Sigmoid colon (tissue), 3 donors: Measurements from ENCODE around the gene NELFA.
"Not testable (repeated sequence)": the region's sequence is repeated elsewhere in the genome, so short reads cannot be mapped to it uniquely, and the experiment has no call there.

ENCODE experiments used
- POLR2A ChIP-seq, 2 donors: fragments of 450-650 bp; IDR thresholded peaks; one replicate each; pipeline ENCODE4 v1.6.1; 2016; ENCODE audit warnings: antibody characterized with exemption in 2 of 2, mild to moderate bottlenecking in 2 of 2, moderate library complexity in 2 of 2
- TF ChIP-seq, protein P1 (sequence below), 4 experiments: fragments of 450-650 bp in 3 of 4; fragments of 200-600 bp in 1 of 4; IDR thresholded peaks; one replicate each; pipeline ENCODE4 v1.5.1; 2016 to 2019; ENCODE audit warnings: antibody characterized with exemption in 4 of 4, mild to moderate bottlenecking in 3 of 4, moderate library complexity in 2 of 4

DNA sequence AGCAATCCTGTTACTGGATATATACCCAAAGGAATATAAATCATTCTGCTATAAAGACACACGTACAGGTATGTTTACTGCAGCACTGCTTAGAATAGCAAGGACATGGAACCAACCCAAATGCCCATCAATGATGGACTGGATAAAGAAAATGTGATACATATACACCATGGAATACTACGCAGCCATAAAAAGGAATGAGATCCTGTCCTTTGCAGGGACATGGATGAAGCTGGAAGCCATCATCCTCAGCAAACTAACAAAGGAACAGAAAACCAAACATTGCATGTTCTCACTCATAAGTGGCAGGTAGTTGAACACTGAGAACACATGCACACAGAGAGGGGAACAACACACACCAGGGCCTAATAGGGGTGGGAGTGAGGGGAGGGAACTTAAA lies 5.4 kb downstream of the NELFA start:
- TF ChIP-seq, protein P1, sequence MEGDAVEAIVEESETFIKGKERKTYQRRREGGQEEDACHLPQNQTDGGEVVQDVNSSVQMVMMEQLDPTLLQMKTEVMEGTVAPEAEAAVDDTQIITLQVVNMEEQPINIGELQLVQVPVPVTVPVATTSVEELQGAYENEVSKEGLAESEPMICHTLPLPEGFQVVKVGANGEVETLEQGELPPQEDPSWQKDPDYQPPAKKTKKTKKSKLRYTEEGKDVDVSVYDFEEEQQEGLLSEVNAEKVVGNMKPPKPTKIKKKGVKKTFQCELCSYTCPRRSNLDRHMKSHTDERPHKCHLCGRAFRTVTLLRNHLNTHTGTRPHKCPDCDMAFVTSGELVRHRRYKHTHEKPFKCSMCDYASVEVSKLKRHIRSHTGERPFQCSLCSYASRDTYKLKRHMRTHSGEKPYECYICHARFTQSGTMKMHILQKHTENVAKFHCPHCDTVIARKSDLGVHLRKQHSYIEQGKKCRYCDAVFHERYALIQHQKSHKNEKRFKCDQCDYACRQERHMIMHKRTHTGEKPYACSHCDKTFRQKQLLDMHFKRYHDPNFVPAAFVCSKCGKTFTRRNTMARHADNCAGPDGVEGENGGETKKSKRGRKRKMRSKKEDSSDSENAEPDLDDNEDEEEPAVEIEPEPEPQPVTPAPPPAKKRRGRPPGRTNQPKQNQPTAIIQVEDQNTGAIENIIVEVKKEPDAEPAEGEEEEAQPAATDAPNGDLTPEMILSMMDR (IDR thresholded peaks at IDR 0.05), result not testable (repeated sequence)
- not testable (repeated sequence) for TF ChIP-seq POLR2A (IDR thresholded peaks at IDR 0.05)
